Rectal smooth muscle tissue (tissue), 1 donor: Measurements from ENCODE around the gene DIS3L2.
"Not testable (repeated sequence)": the region's sequence is repeated elsewhere in the genome, so short reads cannot be mapped to it uniquely, and the experiment has no call there.

Source experiments
- H3K27ac ChIP-seq: one replicate; pipeline ENCODE4 v1.7.0; 2013; ENCODE audit warnings: low read depth, low read length, inconsistent platforms
- H3K27me3 ChIP-seq: one replicate; pipeline ENCODE4 v1.7.0; 2013; ENCODE audit warnings: low read length; ENCODE audit not compliant: control insufficient read depth, insufficient read depth
- H3K36me3 ChIP-seq: one replicate; pipeline ENCODE4 v1.7.0; 2013; ENCODE audit warnings: low read length; ENCODE audit not compliant: control insufficient read depth, insufficient read depth
- H3K4me1 ChIP-seq: one replicate; pipeline ENCODE4 v1.7.0; 2013; ENCODE audit warnings: low read length; ENCODE audit not compliant: control insufficient read depth, insufficient read depth
- H3K4me3 ChIP-seq: one replicate; pipeline ENCODE4 v1.7.0; 2013; ENCODE audit warnings: low read length
- H3K9ac ChIP-seq: one replicate; pipeline ENCODE4 v1.7.0; 2013; ENCODE audit warnings: low read length

The DIS3L2 gene

DNA sequence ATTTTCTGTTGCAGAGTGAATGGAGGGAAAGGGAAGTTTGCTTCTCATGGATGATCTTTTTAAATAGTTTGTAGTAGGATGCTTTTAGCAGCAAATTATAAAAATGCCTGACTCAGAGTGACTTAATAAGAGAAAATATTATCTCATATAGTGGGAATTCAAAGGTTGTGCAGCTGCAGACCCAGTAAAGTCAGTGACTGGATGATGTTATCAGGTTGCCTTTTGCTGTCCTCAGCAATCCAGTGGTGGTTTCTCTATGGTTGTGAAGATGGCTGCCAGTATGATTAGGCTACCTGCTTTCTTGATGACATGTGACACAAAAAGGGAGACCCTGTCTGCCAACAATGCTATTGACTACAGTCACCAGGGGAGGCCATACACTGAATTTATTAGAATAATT lies 184.8 kb downstream of the DIS3L2 start:
- Histone ChIP-seq H3K27ac (no peak overlapping the region), H3K9ac (no peak overlapping the region), H3K4me3 (no peak overlapping the region), H3K36me3 (no peaks in the 10 kb centered on the region), H3K27me3 (no peaks in the 10 kb centered on the region), H3K4me1 (no peaks in the 10 kb centered on the region)

DNA sequence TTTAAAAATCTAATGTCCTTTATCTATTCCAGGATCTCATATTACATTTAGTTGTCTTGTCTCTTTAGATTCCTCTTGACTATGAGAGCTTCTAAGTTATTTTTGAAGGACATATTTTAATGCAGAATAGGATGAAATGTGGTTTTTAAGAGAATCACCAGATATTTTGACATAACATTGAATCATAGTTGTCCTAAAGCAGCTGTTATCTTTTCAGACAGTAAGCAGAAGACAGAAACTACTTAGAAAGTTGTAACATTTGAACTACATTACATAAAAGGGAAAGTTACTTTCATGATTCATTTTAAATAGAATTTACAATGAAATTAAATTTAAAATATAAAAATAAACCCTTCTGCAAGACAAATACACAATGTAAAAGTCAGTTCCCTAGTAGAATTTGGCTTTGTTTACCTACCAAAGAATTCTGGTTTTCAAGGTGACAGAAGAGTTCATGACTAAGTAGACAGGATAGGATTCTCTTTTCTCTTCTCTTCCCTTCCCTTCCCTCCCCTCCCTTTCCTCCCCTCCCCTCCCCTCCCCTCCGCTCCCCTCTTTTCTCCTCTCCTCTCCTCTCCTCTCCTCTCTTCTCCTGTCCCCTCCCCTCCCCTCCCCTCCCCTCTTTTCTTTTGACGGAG lies 186.0 kb downstream of the DIS3L2 start:
- H3K4me1 ChIP-seq, result no peaks in the 10 kb centered on the region
- H3K27ac ChIP-seq, result no peak overlapping the region
- no peaks in the 10 kb centered on the region for H3K36me3 ChIP-seq
- H3K27me3 ChIP-seq, result no peaks in the 10 kb centered on the region
- H3K9ac ChIP-seq, result no peak overlapping the region
- no peak overlapping the region for H3K4me3 ChIP-seq

- Histone ChIP-seq H3K36me3 (peaks cover 4% of the 10 kb centered on the region), H3K4me1 (no peaks in the 10 kb centered on the region), H3K4me3 (no peak overlapping the region), H3K27ac (no peak overlapping the region), H3K9ac (no peak overlapping the region), H3K27me3 (no peaks in the 10 kb centered on the region)
Measured at GRCh38 chr2:232162187-232162586, 200.7 kb downstream of the DIS3L2 start.

- no peak overlapping the region for H3K4me3 ChIP-seq
- H3K9ac ChIP-seq, result no peak overlapping the region
- no peak overlapping the region for H3K27ac ChIP-seq
- H3K27me3 ChIP-seq, result no peaks in the 10 kb centered on the region
- H3K4me1 ChIP-seq, result no peaks in the 10 kb centered on the region
- no peaks in the 10 kb centered on the region for H3K36me3 ChIP-seq
Measured at GRCh38 chr2:232170396-232170795, 208.9 kb downstream of the DIS3L2 start.

- Histone ChIP-seq H3K27ac (no peak overlapping the region), H3K27me3 (no peaks in the 10 kb centered on the region), H3K4me3 (no peak overlapping the region), H3K4me1 (no peaks in the 10 kb centered on the region), H3K9ac (no peak overlapping the region), H3K36me3 (no peaks in the 10 kb centered on the region)
Measured at GRCh38 chr2:232174662-232175061, 213.1 kb downstream of the DIS3L2 start.

DNA sequence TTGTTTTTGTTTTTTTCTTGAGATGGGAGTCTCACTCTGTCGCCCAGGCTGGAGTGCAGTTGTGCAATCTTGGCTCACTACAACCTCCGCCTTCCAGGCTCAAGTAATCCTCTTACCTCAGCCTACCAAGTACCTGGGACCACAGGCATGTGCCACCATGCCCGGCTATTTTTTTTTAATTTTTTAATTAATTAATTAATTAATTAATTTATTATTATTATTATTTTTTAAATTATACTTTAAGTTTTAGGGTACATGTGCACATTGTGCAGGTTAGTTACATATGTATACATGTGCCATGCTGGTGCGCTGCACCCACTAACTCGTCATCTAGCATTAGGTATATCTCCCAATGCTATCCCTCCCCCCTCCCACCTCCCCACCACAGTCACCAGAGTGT lies 215.1 kb downstream of the DIS3L2 start:
- H3K4me3 ChIP-seq, result not testable (repeated sequence)

DNA sequence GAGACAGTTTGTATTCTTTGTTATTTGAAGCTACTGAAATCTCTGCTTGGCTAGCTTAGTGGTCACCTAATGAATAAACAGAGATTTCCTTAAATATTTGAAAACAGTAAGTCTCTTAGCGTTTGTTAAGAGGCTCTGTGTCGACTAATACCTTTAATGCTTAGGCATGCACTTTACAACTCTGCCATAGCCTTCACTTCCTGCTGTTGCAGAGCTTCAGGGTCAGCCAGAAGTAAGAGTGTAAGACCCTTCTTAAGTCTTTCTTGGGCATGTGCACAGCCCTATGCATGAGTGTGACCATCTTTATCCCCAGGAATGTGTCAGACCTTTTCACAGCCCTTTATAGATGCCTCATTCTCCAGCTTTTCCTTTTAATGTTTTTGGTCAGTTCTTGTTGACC lies 221.8 kb downstream of the DIS3L2 start:
- H3K36me3 ChIP-seq, result no peaks in the 10 kb centered on the region
- no peak overlapping the region for H3K4me3 ChIP-seq
- H3K27me3 ChIP-seq, result no peaks in the 10 kb centered on the region
- H3K27ac ChIP-seq, result no peak overlapping the region
- H3K4me1 ChIP-seq, result no peaks in the 10 kb centered on the region
- no peak overlapping the region for H3K9ac ChIP-seq

More for the DNA sequence above, 215.1 kb downstream of the DIS3L2 start:
- not testable (repeated sequence) for H3K4me1 ChIP-seq, H3K36me3 ChIP-seq, H3K27ac ChIP-seq, H3K27me3 ChIP-seq, H3K9ac ChIP-seq

DNA sequence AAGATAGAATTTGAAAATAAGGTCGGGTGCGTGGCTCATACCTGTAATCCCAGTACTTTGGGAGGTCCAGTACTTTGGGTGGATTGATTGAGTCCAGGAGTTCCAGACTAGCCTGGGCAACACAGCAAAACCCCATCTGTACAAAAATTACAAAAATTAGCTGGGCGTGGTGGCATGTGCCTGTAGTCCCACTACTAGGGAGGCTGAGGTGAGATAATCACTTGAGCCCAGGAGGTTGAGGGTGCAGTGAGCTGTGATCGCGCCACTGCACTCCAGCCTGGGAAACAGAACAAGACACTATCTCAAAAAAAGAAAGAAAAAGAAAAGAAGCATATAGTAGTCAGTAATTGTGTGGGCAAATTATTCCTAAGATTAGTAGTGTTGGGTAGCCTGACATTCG lies 222.8 kb downstream of the DIS3L2 start:
- H3K27me3 ChIP-seq, result no peaks in the 10 kb centered on the region
- no peaks in the 10 kb centered on the region for H3K4me1 ChIP-seq
- no peak overlapping the region for H3K27ac ChIP-seq
- H3K4me3 ChIP-seq, result no peak overlapping the region
- H3K9ac ChIP-seq, result no peak overlapping the region
- no peaks in the 10 kb centered on the region for H3K36me3 ChIP-seq

DNA sequence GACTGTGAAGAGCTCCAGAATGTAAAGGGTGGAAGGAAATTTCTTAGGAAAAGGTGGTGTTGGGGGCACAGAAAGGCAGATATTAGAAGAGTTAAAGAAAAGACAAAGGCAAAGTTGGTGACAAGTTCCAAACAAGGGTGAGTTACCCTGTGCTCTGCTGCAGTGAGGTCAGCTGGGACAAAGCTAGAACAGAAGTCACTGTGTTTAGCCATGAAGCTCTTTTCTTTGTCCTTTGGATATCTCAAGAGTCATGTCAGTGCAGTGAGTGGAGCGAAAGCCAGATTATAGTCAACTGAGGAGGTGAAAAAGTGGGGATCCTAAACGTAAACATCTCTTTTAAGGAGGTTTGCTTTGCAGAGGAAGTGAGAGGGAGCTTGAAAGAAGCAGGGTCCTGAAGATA lies 229.3 kb downstream of the DIS3L2 start:
- Histone ChIP-seq H3K9ac (no peak overlapping the region), H3K4me1 (no peaks in the 10 kb centered on the region), H3K27me3 (no peaks in the 10 kb centered on the region), H3K36me3 (no peaks in the 10 kb centered on the region), H3K27ac (no peak overlapping the region), H3K4me3 (no peak overlapping the region)

DNA sequence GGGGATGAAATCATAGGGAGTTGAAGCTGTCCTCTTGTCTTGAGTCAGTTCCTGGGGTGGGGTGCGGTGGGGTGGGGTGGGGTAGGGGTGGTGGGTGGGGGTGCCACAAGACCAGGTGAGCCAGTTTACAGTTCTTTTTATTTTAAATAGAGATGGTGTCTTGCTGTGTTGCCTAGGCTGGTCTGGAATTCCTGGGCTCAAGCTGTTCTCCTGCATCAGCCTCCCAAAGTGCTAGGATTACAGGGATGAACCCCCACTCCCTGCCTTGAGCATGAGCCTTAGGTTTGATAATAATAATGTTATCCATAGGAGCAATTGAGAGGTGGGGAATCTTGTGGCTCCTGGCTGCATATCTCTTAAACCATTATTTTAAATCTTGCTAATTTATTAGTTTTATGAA lies 234.0 kb downstream of the DIS3L2 start:
- Histone ChIP-seq H3K4me3 (no peak overlapping the region), H3K36me3 (no peaks in the 10 kb centered on the region), H3K4me1 (no peaks in the 10 kb centered on the region), H3K9ac (no peak overlapping the region), H3K27ac (no peak overlapping the region), H3K27me3 (no peaks in the 10 kb centered on the region)

DNA sequence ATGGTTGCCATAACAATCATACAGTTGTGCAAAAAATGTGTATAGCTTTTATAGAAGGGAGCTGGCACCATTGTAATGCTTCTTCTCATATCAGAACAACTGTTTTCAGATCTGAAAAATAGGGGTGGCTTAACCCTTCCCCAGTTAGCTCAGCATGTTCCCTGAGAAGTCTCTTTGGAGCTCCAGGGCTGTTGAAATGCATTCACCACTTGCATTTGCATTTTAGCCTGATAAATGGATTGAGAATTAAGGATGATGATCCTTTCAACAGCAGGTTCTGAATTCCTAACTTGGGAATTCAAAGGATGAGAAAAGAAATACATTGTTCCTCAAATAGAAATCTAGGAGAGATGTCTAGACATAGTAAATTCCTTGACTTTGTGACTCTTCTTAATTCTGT lies 235.3 kb downstream of the DIS3L2 start:
- H3K36me3 ChIP-seq, result no peaks in the 10 kb centered on the region
- H3K27me3 ChIP-seq, result no peaks in the 10 kb centered on the region
- H3K4me3 ChIP-seq, result no peak overlapping the region
- H3K27ac ChIP-seq, result no peak overlapping the region
- no peaks in the 10 kb centered on the region for H3K4me1 ChIP-seq
- H3K9ac ChIP-seq, result no peak overlapping the region

GRCh38 chr2:232200195-232200594 lies 238.7 kb downstream of the DIS3L2 start:
- H3K4me1 ChIP-seq, result peaks cover 4% of the 10 kb centered on the region
- H3K27me3 ChIP-seq, result no peaks in the 10 kb centered on the region
- H3K9ac ChIP-seq, result no peak overlapping the region
- no peak overlapping the region for H3K27ac ChIP-seq
- no peaks in the 10 kb centered on the region for H3K36me3 ChIP-seq
- no peak overlapping the region for H3K4me3 ChIP-seq

- no peak overlapping the region for H3K9ac ChIP-seq
Measured at GRCh38 chr2:232203166-232203891, 241.8 kb downstream of the DIS3L2 start.

More at GRCh38 chr2:232203166-232203891, 241.8 kb downstream of the DIS3L2 start:
- peaks cover 4% of the 10 kb centered on the region for H3K4me1 ChIP-seq
- H3K27ac ChIP-seq, result no peak overlapping the region
- no peak overlapping the region for H3K4me3 ChIP-seq
- no peaks in the 10 kb centered on the region for H3K36me3 ChIP-seq
- H3K27me3 ChIP-seq, result no peaks in the 10 kb centered on the region
